Pons (tissue), 1 donor: ENCODE measurements around the gene EEFSEC.

ENCODE experiments used
- DNase-seq: peaks from one replicate; pipeline ENCODE4 v3.0.0-alpha.2; 2016; ENCODE audit warnings: low spot score

The EEFSEC gene

DNA sequence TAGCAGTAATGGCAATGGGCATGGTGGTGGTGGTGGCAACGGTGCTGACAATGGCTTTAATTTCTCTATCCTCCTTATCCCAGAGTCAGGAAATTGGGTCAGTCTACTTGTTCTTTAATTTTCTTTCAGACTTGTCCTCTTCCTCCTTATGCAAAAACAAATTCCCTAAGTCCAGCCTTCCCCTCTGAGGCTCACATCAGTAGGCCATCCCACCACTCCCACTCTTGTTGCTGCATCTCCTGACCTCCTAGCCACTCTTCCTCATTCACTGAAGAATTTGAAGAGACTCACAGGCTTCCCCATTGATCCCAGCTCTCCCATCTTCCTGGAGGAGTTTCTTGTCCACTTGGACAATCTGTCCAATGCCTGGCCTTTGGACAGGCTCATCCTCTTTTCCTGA, 293.5 kb downstream of the EEFSEC start:
- DNase-seq = no peak

DNA sequence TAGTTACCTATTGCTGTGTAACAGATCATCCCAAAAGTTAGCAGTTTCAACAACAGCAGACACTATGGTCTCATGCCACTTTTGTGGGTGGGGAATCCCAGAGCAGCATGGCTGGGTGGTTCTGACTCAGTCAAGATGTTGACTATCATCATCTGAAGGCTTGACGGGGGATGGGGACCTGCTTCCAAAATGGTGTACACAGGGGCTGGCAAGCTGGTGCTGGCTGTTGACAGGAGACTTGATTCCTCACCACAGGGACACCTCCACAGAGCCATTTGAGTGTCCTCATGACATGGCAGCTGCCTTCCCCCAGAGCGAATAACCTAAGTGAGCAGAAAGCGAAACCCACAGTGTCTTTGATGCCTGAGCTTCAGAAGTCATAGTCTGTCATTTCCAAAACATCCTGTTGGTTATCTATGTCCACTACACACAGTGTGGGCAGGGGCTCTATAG, 294.3 kb downstream of the EEFSEC start:
- DNase-seq = no peak

DNA sequence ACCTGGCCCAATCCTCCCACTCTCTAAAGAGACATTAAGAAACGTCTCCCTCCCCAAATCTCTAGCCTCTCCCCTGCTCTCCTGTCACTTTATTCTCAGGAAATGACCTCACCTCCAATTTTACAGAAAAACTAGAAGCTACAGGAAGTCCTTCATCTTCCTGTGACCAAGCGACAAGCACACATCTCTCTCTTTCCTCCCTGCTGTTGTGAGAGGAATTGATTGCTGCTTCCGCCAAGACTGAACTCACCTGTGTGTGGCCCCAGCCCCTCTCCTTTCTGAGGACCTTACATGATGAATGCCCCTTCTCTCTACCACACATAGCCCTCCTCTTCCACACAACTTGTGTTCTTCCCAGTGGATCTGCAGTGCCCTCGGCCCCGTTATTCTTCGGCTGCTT, 295.2 kb downstream of the EEFSEC start:
- DNase-seq = no peak

DNA sequence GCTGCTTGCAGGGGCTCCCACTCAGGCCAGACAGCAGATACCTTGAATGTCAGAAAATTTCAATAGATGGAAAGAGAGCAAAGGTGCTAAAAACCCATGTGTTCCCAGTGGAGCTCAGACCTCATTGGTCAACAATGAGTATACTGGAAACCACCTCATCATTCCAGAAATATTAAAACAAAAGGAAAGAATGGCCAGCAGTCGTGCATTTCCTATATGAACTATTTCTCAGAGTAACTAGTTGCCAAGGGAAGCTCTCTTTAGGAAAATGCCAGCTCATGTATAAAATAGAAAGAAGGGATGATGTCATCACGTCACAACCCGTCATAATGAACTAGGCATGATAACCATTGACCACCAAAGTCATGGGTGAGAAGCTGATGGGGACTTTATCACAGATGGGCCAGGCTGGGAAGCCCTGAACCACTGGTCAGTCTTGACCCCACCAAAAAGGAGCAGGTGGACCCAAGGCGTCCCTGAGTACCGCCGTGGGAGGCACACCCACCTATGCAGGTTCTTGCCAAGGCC, 295.9 kb downstream of the EEFSEC start:
- no peak for DNase-seq

DNA sequence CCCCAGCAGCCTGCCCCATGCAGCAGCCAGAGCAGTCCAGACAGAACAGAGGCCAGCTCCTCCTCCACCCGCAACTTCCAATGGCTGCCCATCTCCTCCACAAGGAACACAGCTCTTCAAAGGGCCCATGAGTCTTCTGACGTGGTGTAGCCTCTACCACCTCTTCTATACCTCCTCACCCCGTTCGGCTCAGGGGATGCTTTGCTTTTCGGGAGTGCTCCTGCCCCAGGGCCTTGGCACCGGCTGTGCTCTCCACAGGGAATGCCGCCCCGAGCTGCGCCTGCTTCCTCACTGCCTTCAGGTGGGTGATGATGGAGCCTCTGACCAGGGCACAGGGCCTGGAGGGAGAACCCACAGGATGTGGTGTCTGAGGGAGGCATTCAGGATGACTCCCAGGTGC, 298.8 kb downstream of the EEFSEC start:
- DNase-seq = no peak

DNA sequence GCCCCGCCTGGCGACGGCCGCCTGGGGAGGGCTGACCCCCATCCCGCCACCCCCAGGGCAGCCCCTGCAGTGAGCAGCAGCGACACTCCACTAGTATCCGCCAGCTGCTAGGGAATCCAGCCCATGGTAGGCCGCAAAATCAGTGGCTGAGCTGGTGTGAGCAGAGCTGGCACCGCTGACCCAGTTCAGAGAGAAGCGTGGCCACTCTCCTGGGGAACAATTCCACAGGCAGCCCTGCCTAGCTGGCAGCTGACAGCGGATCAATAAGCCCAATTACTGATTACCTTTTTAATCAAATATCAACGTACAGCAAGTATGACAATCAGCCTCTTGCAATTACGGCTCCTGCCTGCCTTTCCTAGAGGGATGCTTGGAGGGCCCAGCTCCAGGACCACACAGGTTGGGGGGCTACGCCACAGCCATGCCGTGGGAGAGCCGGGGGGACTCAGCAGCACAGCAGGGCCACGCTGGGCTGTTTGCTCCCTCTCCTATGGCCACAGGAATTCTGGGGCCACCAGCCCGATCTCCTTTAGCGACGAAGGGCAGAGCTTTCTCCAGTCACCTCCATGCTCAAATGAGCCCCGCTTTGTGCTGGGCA, 299.5 kb downstream of the EEFSEC start:
- DNase-seq = no peak

DNA sequence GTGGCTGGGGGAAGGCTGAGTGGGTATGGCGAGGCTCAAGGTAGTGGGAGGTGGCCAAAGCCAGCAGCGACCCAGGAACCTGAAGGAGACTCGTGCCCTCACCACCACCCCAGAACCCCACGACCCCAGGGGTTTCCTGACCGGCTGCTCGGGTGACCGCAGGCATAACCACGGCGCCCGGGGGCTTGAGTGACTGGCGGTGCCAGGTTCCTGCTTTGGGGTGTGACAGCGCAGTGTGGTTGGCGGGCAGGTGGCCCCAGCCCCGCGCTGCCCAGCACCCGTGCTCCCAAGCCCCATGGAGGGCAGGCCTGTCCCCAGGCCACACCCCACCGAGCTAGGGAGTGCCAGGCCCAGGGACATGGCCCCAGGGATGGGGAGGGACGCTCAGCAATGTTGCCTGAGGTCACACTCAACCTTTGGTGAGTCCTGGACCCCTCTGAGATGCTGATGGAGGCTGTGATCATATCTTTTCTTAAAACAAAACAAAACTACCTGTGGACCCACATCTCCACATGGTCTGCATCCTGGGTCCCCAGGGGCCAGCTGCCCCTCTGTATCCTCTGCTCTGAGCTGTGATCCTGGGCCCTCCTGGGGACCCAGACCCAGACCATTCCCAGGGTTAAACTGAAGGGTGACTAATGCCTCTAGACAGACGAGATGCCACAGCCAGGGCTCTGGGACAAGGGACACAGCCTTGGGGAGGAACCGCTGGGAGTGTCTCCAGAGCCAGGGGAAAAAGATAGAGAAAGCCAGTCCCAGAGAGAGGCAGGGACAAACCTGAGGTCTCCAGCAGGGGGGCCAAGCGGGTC, 300.4 kb downstream of the EEFSEC start:
- DNase-seq = no peak

DNA sequence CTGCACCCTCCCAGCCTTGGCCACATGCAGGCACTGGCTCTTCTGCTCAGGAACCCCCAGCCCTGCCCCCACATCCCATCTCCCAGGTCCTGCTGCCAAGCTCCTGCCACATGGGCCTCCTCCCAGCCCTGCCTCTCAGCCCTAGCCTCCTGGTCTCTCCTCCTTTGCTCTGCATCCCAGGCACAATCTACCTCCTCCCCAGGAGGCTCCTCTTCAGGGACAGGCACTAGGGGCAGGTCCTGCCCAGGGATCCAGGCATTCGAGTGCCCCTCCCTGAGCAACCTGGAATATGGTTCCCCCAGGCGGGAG, 301.0 kb downstream of the EEFSEC start:
- no peak for DNase-seq

DNA sequence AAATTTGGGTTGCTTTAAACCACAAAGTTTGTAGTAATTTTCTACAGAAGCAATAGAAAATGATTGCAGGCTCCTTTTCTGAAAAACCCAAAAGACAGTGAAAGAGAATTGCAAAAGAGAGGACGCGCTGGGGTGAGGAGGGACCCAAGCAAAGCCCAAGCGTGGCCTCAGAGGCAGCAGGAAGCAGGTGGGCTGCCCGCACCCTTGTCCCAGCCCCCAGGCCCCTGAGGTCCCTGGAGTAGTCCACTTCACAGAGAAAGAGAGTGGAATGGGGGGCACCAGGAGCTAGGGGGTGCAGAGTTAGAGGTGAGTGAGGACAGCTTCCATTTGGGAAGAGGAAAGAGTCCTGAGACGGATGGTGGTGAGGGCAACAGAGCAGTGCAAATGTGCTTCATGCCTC, 301.8 kb downstream of the EEFSEC start:
- DNase-seq = no peak

DNA sequence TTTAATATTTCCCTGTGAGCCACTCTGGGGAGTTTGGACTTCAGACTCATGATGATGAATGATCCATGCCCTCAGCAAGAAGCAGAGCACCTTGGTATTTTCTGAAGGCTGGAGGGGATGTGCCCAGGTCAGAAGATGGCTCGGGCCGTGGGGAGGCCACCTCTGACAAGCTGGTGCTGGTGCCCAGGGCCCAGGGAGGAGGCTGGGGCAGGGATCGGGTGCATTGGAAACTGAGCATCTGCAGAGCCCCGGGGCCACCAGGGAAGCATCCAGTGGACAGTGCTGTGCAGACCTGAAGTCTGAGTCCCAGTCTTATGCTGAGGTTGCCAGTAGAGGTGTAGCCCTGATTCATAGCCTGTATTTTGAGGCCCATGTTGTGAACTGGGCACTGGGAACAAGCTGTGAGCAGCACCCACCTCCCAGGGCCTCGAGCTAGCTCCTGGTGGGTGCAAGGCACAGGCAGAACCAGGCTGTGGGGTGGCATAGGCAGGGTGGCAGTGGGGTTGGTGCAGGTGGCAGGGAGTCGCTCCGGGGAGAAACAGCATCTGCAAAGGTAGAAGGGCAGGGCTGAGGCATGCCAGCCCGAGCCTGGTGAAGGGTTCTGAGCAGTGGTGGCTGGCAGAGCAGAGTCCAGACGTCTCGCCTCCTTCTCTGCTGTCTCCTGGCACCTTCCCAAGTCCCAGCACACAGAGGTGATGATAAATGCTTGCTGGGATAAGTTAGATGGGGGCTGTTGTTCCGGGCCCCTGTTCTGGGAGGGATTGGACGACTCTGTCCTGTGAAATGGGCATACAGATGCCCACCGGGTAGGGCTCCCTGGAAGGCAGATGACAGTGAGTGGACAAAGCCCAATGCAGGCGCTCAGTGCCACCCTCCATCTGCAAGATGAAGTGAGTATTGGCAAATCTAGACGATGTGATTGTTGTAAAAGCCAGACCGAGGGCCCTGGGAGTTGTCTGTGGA, 302.8 kb downstream of the EEFSEC start:
- DNase-seq = no peak

DNA sequence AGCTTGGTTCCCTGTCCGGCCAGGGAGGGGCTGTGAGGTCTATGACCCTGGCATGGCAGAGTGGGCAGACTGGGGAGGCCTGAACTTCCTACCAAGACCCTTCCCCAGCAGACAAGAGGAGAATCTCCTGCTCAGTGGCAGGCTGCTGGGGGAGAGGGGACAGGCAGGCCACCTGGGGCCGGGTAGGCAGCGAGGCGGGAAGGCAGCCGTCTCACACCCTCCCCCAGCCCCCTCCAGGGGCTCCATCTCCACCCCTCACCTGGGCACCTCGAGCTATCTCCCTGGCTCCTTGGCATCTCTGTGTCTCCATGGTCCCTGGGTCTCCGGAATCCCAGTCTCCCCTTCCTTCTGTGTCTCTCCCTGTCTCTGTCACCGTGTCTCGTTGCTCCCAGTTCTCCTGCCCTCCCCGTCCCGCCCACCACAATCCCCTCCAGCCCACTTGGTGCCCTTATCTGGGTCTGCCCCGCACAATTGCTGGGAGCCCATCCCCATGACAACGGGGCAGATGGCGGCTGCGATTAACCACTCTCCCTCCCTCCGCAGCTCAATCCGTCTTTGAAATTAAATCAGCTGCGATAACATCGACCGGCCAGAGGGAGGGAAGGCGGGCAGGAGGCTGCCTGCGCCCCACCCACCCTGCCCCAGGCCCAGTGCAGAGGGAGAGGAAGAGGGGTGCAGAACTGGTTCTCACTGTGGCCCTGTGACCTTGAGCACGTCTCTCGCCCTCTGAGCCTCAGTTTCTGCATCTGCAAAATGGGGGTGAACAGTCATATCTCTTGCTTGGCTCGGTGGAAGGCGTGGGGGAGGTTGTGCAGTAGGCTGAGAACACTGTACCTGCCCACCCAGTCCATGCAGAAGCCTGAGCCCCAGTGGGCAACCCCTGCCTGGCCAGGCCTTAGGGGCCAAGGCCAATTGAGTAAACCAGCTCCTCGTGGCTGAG, 303.8 kb downstream of the EEFSEC start:
- no peak for DNase-seq

DNA sequence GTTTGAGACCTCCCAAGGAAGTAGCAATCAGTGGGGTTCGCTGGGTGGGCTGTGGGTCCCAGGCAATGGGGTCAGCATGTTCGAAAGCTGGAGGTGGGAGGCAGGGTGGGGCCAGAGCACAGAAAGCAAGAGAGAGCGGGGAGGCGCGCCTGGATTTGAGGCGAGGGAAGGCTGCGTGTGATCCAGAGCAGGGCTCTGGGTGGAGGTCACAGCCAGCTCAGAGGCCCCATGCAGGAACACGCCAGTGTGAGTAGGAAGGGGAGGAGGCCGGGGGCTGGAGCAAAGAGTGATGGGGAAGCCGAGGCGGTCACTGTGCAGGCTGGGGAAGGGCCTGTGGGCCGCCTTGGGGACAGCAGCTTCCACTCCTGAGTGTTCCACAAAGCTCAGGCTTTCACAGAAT, 304.7 kb downstream of the EEFSEC start:
- no peak for DNase-seq
